ENCODE measurements around the gene SLC15A3.

SLC15A3 gene

DNA sequence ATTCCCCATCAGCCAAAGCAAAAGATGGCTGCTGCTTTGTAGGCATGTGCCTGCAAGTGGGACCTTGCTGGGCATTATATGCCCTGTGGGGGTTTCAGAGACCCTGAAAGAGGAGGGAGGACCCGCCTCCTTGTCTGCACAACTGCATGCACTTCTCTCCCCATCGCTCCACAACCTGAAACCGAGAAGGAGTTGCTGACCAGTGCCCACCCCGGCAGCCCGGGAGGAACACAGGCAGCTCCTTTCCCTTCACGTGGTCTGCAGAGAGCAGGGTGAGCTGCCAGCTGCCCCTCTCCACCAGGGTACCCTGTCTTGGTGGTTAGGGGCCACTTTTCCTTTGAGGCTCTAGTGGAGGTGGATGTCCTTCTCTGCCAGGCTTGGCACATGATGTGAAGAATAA, 29.1 kb downstream of the SLC15A3 start:
- Histone ChIP-seq H3K4me1 (ENCODE audit: control insufficient read depth, insufficient read depth, low read length) (peaks cover 6% of the 10 kb centered on the region), H3K36me3 (ENCODE audit: control insufficient read depth, insufficient read depth, low read length) (peaks cover 9% of the 10 kb centered on the region), H3K27me3 (ENCODE audit: control insufficient read depth, insufficient read depth, low read length) (no peaks in the 10 kb centered on the region), H3K4me3 (ENCODE audit: low read length) (no peak overlapping the region), H3K9me3 (ENCODE audit: control insufficient read depth, insufficient read depth, low read length) (no peaks in the 10 kb centered on the region), H3K27ac (ENCODE audit: low read length) (no peak overlapping the region)
- no peak for DNase-seq (ENCODE audit: low read depth, low spot score)
- WGBS (ENCODE audit: insufficient coverage, insufficient read length): no CpG with 5 or more reads among the region's 6 CpGs

DNA sequence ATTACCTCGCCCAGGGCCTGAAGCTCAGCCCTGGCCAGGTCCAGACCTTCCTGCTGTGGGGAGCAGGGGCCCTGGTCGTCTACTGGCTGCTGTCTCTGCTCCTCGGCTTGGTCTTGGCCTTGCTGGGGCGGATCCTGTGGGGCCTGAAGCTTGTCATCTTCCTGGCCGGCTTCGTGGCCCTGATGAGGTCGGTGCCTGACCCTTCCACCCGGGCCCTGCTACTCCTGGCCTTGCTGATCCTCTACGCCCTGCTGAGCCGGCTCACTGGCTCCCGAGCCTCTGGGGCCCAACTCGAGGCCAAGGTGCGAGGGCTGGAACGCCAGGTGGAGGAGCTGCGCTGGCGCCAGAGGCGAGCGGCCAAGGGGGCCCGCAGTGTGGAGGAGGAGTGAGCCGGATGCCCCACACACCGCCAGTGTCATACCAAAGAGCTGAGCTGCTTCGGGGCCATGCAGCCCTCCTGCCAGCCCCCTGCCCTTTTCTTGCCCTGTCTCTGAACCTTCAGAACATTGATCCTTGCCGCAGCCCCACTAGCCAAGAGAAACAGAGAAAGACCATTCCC, 30.1 kb downstream of the SLC15A3 start:
- Histone ChIP-seq H3K4me1 (ENCODE audit: control insufficient read depth, insufficient read depth, low read length) (peaks cover 6% of the 10 kb centered on the region), H3K27me3 (ENCODE audit: control insufficient read depth, insufficient read depth, low read length) (no peaks in the 10 kb centered on the region), H3K27ac (ENCODE audit: low read length) (no peak overlapping the region), H3K4me3 (ENCODE audit: low read length) (no peak overlapping the region), H3K36me3 (ENCODE audit: control insufficient read depth, insufficient read depth, low read length) (peaks cover 3% of the 10 kb centered on the region; the same call in 1 of the 2 replicates), H3K9me3 (ENCODE audit: control insufficient read depth, insufficient read depth, low read length) (no peaks in the 10 kb centered on the region)
- no CpG with 5 or more reads among the region's 23 CpGs for WGBS (ENCODE audit: insufficient coverage, insufficient read length)
- no peak for DNase-seq (ENCODE audit: low read depth, low spot score)

- Histone ChIP-seq H3K9me3 (ENCODE audit: control insufficient read depth, insufficient read depth, low read length) (no peaks in the 10 kb centered on the region), H3K4me1 (ENCODE audit: control insufficient read depth, insufficient read depth, low read length) (peaks cover 6% of the 10 kb centered on the region), H3K27me3 (ENCODE audit: control insufficient read depth, insufficient read depth, low read length) (no peaks in the 10 kb centered on the region), H3K27ac (ENCODE audit: low read length) (no peak overlapping the region), H3K4me3 (ENCODE audit: low read length) (no peak overlapping the region), H3K36me3 (ENCODE audit: control insufficient read depth, insufficient read depth, low read length) (peaks cover 3% of the 10 kb centered on the region; the same call in 1 of the 2 replicates)
- no CpG with 5 or more reads among the region's 11 CpGs for WGBS (ENCODE audit: insufficient coverage, insufficient read length)
- DNase-seq (ENCODE audit: low read depth, low spot score): no peak
Measured at GRCh38 chr11:60921259-60921658, 30.7 kb downstream of the SLC15A3 start.

DNA sequence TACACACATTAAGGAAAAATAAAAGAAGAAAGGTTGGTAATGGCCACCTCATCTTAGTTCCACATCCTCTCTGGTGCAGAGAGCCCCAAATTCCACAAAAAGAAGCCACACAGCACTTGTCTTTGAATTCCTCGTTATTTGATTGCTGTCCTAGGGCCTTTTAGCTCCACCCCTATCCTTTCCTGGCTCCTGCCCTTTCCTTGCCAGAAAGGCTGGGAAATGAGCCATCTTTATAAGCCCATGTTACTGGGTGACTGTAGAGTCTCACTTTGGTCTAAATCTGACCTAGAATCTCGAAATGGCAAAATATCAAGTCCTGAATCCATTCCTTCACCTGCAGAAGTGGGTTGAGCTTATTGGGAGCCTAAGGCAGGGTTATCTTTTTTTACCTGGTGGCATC, 32.0 kb downstream of the SLC15A3 start:
- Histone ChIP-seq H3K9me3 (ENCODE audit: control insufficient read depth, insufficient read depth, low read length) (no peaks in the 10 kb centered on the region), H3K4me1 (ENCODE audit: control insufficient read depth, insufficient read depth, low read length) (peaks cover 8% of the 10 kb centered on the region), H3K27ac (ENCODE audit: low read length) (no peak overlapping the region), H3K36me3 (ENCODE audit: control insufficient read depth, insufficient read depth, low read length) (peaks cover 3% of the 10 kb centered on the region; the same call in 1 of the 2 replicates), H3K27me3 (ENCODE audit: control insufficient read depth, insufficient read depth, low read length) (no peaks in the 10 kb centered on the region), H3K4me3 (ENCODE audit: low read length) (no peak overlapping the region)
- no peak for DNase-seq (ENCODE audit: low read depth, low spot score)
- no CpG with 5 or more reads among the region's 2 CpGs for WGBS (ENCODE audit: insufficient coverage, insufficient read length)

GRCh38 chr11:60919320-60919719, 32.7 kb downstream of the SLC15A3 start:
- H3K27me3 ChIP-seq (ENCODE audit: control insufficient read depth, insufficient read depth, low read length): no peaks in the 10 kb centered on the region
- no peak overlapping the region for H3K4me3 ChIP-seq (ENCODE audit: low read length)
- no peak for DNase-seq (ENCODE audit: low read depth, low spot score)
- H3K9me3 ChIP-seq (ENCODE audit: control insufficient read depth, insufficient read depth, low read length): no peaks in the 10 kb centered on the region
- no peak overlapping the region for H3K27ac ChIP-seq (ENCODE audit: low read length)
- no CpG with 5 or more reads among the region's 1 CpG for WGBS (ENCODE audit: insufficient coverage, insufficient read length)
- peaks cover 9% of the 10 kb centered on the region for H3K4me1 ChIP-seq (ENCODE audit: control insufficient read depth, insufficient read depth, low read length)
- peaks cover 3% of the 10 kb centered on the region; the same call in 1 of the 2 replicates for H3K36me3 ChIP-seq (ENCODE audit: control insufficient read depth, insufficient read depth, low read length)

GRCh38 chr11:60918939-60919265, 33.1 kb downstream of the SLC15A3 start:
- peaks cover 3% of the 10 kb centered on the region; the same call in 1 of the 2 replicates for H3K36me3 ChIP-seq (ENCODE audit: control insufficient read depth, insufficient read depth, low read length)

DNA sequence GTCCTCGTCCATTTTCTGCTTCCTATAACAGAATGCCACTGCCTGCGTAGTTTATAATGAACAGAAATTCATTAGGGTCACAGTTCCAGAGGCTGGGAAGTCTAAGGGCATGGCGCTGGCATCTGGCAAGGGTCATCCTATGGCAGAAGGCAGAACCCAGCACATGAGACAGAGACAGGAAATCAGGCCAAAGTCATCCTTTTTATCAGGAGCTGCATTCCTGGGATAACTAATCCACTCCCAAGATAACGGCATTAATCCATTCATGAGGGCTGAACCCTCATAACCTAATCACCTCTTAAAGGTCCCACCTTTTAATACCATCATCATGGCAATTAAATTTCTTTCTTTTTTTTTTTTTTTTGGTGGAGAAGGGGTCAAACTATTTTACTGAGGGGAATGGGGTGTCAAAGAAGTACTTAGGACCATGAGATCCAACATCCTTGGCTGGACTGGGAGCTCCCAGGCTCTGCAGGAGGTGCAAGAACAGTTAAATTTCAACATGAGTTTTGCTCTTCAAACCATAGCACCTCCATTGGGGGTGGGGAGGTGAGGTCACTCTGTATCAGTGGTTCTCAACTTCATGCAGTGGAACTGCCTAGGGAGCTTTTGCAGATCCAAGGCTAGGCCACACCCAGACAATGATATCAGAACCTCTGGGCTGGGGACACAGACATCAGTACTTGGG, 33.6 kb downstream of the SLC15A3 start:
- no CpG with 5 or more reads among the region's 4 CpGs for WGBS (ENCODE audit: insufficient coverage, insufficient read length)
- no peak for DNase-seq (ENCODE audit: low read depth, low spot score)
- no peak overlapping the region for H3K27ac ChIP-seq (ENCODE audit: low read length)
- peaks cover 5% of the 10 kb centered on the region for H3K4me1 ChIP-seq (ENCODE audit: control insufficient read depth, insufficient read depth, low read length)
- H3K27me3 ChIP-seq (ENCODE audit: control insufficient read depth, insufficient read depth, low read length): no peaks in the 10 kb centered on the region
- H3K9me3 ChIP-seq (ENCODE audit: control insufficient read depth, insufficient read depth, low read length): no peaks in the 10 kb centered on the region
- no peak overlapping the region for H3K4me3 ChIP-seq (ENCODE audit: low read length)
- peaks cover 3% of the 10 kb centered on the region; the same call in 1 of the 2 replicates for H3K36me3 ChIP-seq (ENCODE audit: control insufficient read depth, insufficient read depth, low read length)

More at GRCh38 chr11:60918939-60919265, 33.1 kb downstream of the SLC15A3 start:
- Histone ChIP-seq H3K4me3 (ENCODE audit: low read length) (no peak overlapping the region), H3K27me3 (ENCODE audit: control insufficient read depth, insufficient read depth, low read length) (no peaks in the 10 kb centered on the region), H3K27ac (ENCODE audit: low read length) (no peak overlapping the region), H3K4me1 (ENCODE audit: control insufficient read depth, insufficient read depth, low read length) (peaks cover 9% of the 10 kb centered on the region), H3K9me3 (ENCODE audit: control insufficient read depth, insufficient read depth, low read length) (no peaks in the 10 kb centered on the region)
- DNase-seq (ENCODE audit: low read depth, low spot score): no peak
- no CpG with 5 or more reads among the region's 2 CpGs for WGBS (ENCODE audit: insufficient coverage, insufficient read length)

DNA sequence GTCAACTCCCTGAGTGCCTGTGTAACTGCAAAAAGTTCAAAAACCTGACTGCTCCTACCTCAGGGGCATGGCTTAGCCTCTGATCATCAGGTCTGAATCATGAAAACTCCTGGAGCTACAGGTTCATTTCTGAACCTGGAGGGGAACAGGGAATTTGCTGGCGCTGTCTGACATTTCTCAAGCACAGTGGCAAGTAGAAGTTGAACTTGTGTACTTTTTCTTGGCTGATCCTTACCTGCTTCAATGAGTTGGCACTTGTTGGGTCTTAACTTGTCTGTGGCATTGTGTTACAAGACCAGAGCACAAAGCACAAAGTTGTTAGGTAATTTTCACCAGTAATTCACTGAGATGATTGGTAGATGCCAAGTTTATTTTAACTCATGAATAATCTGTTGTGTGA, 34.7 kb downstream of the SLC15A3 start:
- Histone ChIP-seq H3K4me1 (ENCODE audit: control insufficient read depth, insufficient read depth, low read length) (peaks cover 6% of the 10 kb centered on the region), H3K27ac (ENCODE audit: low read length) (no peak overlapping the region), H3K9me3 (ENCODE audit: control insufficient read depth, insufficient read depth, low read length) (no peaks in the 10 kb centered on the region), H3K27me3 (ENCODE audit: control insufficient read depth, insufficient read depth, low read length) (no peaks in the 10 kb centered on the region), H3K4me3 (ENCODE audit: low read length) (no peak overlapping the region), H3K36me3 (ENCODE audit: control insufficient read depth, insufficient read depth, low read length) (peaks cover 3% of the 10 kb centered on the region; the same call in 1 of the 2 replicates)
- no CpG with 5 or more reads among the region's 1 CpG for WGBS (ENCODE audit: insufficient coverage, insufficient read length)
- no peak for DNase-seq (ENCODE audit: low read depth, low spot score)

- H3K27ac ChIP-seq (ENCODE audit: low read length): no peak overlapping the region
- no peak for DNase-seq (ENCODE audit: low read depth, low spot score)
Measured at GRCh38 chr11:60916669-60917206, 35.2 kb downstream of the SLC15A3 start.

DNA sequence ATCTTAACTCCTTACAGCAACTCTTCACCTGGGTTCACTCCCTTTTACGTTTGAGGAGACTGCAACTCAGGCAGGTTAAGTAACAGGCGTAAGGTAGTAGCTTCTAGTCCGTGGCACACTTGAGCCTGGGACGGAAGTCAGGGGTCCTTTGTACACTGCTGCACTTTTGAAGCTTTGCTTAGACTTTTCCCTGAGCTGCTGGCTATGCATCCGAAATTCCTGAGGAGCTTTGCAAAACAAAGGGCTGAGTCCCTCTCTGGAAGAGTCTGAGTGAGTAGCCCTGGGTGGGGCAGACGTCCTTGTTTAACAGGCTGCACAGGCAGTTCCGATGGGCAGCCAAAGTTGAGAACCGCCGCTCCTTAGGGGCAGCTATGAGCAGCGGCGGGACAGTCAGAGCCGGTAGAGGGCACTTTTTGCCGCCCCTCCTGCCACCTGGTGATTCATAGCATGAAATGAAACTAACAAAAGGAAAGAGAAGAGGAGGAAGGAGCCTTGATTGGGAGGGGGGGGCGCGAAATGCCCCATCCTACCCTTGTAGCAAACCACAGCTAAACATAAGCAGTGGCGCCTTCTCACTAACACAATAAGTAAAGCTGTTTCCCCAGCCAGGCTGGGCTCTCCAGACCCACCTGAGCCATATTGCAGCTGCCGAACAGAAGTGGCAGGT, 36.6 kb downstream of the SLC15A3 start:
- DNase-seq (ENCODE audit: low read depth, low spot score): no peak
- Histone ChIP-seq H3K27ac (ENCODE audit: low read length) (no peak overlapping the region), H3K36me3 (ENCODE audit: control insufficient read depth, insufficient read depth, low read length) (no peaks in the 10 kb centered on the region; the same call in 1 of the 2 replicates), H3K9me3 (ENCODE audit: control insufficient read depth, insufficient read depth, low read length) (no peaks in the 10 kb centered on the region), H3K4me1 (ENCODE audit: control insufficient read depth, insufficient read depth, low read length) (peaks cover 6% of the 10 kb centered on the region), H3K4me3 (ENCODE audit: low read length) (peak overlapping the region; percentile 33; the same call in 1 of the 2 replicates), H3K27me3 (ENCODE audit: control insufficient read depth, insufficient read depth, low read length) (no peaks in the 10 kb centered on the region)
- WGBS (ENCODE audit: insufficient coverage, insufficient read length): no CpG with 5 or more reads among the region's 17 CpGs

More at GRCh38 chr11:60916669-60917206, 35.2 kb downstream of the SLC15A3 start:
- Histone ChIP-seq H3K27me3 (ENCODE audit: control insufficient read depth, insufficient read depth, low read length) (no peaks in the 10 kb centered on the region), H3K36me3 (ENCODE audit: control insufficient read depth, insufficient read depth, low read length) (peaks cover 2% of the 10 kb centered on the region; the same call in 1 of the 2 replicates), H3K4me3 (ENCODE audit: low read length) (no peak overlapping the region), H3K9me3 (ENCODE audit: control insufficient read depth, insufficient read depth, low read length) (no peaks in the 10 kb centered on the region), H3K4me1 (ENCODE audit: control insufficient read depth, insufficient read depth, low read length) (peaks cover 6% of the 10 kb centered on the region)
- no CpG with 5 or more reads among the region's 3 CpGs for WGBS (ENCODE audit: insufficient coverage, insufficient read length)
